ENCODE data around the gene KRT34.

DNA sequence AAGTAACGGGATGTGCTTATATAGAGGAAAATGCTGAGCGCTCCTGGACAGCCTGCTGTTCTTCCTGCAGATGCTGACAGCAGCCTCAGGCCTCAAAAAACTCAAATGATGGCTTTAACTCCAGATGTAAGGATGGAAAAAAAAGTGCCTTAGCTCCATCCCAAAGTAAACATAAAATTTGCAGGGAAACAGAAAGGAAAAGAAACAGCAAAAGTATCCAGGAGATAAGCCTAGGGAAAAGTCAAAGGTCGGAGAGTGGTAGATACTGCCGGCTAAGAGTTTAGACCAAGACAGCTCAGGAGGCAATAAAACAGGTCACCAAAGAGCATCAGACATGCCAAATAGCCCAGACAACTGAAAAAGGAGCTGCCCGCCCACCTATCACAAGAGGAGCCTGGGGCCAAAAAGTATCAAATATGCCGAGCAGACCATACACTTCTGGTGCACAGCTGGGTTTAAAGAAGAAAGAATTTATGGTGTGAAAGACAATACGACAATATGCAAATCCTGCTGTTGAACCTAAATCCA is 8.4 kb upstream of the KRT34 start:
- TF ChIP-seq, protein P1, sequence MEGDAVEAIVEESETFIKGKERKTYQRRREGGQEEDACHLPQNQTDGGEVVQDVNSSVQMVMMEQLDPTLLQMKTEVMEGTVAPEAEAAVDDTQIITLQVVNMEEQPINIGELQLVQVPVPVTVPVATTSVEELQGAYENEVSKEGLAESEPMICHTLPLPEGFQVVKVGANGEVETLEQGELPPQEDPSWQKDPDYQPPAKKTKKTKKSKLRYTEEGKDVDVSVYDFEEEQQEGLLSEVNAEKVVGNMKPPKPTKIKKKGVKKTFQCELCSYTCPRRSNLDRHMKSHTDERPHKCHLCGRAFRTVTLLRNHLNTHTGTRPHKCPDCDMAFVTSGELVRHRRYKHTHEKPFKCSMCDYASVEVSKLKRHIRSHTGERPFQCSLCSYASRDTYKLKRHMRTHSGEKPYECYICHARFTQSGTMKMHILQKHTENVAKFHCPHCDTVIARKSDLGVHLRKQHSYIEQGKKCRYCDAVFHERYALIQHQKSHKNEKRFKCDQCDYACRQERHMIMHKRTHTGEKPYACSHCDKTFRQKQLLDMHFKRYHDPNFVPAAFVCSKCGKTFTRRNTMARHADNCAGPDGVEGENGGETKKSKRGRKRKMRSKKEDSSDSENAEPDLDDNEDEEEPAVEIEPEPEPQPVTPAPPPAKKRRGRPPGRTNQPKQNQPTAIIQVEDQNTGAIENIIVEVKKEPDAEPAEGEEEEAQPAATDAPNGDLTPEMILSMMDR (IDR thresholded peaks at IDR 0.05), result no peak
- TF ChIP-seq POLR2AphosphoS5 (IDR thresholded peaks at IDR 0.05; ENCODE audit: low read depth, low read length) (no peak), GABPA (IDR thresholded peaks at IDR 0.05; ENCODE audit: low read depth) (no peak), RCOR1 (IDR thresholded peaks at IDR 0.05; ENCODE audit: low read length) (no peak)
